T-helper 1 cell (primary cell): ENCODE results near the gene MAGED4.
"Not testable (repeated sequence)": the region's sequence is repeated elsewhere in the genome, so short reads cannot be mapped to it uniquely, and the experiment has no call there.

Experiments
- DNase-seq, 5 donors: peaks; one replicate each; pipeline ENCODE4 v3.0.0-alpha.2; 2012 to 2020
- total RNA-seq, 4 donors: gene quantifications; one replicate each; lab custom pipeline; 2026; lab: John Stamatoyannopoulos, UW

The MAGED4 gene, protein sequence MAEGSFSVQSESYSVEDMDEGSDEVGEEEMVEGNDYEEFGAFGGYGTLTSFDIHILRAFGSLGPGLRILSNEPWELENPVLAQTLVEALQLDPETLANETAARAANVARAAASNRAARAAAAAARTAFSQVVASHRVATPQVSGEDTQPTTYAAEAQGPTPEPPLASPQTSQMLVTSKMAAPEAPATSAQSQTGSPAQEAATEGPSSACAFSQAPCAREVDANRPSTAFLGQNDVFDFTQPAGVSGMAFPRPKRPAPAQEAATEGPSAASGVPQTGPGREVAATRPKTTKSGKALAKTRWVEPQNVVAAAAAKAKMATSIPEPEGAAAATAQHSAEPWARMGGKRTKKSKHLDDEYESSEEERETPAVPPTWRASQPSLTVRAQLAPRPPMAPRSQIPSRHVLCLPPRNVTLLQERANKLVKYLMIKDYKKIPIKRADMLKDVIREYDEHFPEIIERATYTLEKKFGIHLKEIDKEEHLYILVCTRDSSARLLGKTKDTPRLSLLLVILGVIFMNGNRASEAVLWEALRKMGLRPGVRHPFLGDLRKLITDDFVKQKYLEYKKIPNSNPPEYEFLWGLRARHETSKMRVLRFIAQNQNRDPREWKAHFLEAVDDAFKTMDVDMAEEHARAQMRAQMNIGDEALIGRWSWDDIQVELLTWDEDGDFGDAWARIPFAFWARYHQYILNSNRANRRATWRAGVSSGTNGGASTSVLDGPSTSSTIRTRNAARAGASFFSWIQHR
- 0 reads per million in 4 donors for total RNA-seq

DNA sequence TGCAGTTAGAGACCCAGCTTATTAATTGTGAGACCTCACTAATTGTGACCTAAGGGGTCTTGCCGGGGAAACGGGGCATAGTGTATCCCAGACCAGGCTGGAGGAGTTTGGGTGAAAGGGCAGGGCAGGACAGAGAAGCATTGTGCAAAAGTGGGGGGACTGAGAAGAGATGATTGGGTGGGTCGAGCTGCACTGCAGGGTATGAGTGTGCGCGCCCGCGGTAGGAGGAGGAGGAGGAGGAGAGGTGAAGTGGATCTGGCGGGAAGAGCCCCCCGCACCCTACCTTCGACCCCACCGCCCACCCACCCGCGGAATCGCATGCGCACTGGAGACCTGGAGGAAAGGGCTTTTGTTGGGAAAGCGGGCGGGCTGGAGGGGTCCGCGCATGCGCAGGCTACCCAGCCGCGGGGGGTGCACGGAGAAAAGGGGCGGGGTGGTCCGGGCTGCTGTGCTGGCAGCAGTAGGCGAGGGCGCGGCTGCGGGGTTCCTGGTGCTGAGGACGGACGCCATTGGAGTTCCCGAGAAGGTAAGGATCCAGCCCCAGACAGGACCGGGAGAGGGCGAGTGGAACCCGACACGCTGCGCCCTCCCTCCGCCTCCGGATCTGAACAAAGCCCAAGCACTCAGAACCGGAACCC lies at the start of gene MAGED4:
Gene MAGED4 (plus strand): TSS at position 449 of the 638 bp plus-strand sequence. CDS start 1,035 bp downstream, outside the sequence.
- DNase-seq = not testable (repeated sequence)

GRCh38 chrX:52138830-52139544 lies 45.7 kb upstream of the MAGED4 start:
- no peak for DNase-seq

DNA sequence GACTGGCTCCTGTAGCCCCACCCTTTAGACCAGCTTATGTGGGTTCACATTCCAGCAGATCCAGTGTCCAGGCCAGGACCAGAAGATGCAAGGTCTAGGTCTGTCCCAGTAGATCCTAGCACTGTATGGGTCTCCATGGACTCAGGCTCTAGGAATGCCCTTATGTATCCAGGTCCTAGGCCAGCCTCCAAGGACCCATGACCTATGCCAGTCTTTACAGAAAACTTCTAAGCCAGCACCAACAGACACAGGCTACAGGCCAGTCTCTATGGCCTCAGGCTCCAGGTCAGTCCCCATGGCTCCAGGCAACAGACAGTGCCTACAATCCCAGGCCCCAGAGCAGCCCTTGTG lies 45.2 kb upstream of the MAGED4 start:
- no peak for DNase-seq

DNA sequence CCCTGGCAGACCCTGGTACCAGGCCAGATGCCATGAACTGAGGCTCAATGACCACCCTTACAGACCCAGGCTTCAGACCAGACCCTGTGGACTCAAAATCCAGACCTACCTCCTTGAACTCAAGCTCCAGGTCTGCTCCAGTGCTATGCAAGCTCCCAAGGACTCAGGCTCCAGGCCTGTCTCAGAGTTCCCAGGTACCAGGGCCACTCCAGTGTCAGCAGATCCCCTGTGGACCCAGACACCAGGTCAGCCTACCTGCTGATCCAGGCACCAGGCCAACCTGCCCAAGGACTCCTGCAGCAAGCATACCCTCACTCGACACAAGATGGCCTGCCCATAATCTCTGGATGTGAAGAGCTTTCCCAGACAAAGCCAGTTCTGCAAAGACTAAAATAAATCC lies 44.7 kb upstream of the MAGED4 start:
- no peak for DNase-seq

DNA sequence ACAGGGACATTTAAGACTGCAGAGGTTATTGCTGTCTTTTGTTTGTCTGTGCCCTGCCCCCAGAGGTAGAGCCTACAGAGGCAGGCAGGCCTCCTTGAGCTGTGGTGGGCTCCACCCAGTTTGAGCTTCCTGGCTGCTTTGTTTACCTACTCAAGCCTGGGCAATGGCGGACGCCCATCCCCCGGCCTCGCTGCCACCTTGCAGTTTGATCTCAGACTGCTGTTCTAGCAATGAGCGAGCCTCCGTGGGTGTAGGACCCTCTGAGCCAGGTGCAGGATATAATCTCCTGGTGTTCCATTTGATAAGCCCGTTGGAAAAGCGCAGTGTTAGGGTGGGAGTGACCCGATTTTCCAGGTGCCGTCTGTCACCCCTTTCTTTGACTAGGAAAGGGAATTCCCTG lies 34.0 kb upstream of the MAGED4 start:
- DNase-seq = not testable (repeated sequence)

DNA sequence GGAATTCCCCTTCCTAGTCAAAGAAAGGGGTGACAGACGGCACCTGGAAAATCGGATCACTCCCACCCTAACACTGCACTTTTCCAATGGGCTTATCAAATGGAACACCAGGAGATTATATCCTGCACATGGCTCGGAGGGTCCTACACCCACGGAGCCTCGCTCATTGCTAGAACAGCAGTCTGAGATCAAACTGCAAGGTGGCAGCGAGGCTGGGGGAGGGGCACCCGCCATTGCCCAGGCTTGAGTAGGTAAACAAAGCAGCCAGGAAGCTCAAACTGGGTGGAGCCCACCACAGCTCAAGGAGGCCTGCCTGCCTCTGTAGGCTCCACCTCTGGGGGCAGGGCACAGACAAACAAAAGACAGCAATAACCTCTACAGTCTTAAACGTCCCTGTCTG lies 24.5 kb upstream of the MAGED4 start:
- not testable (repeated sequence) for DNase-seq

- DNase-seq = no peak
Observed at GRCh38 chrX:52166840-52167239, 17.8 kb upstream of the MAGED4 start.

DNA sequence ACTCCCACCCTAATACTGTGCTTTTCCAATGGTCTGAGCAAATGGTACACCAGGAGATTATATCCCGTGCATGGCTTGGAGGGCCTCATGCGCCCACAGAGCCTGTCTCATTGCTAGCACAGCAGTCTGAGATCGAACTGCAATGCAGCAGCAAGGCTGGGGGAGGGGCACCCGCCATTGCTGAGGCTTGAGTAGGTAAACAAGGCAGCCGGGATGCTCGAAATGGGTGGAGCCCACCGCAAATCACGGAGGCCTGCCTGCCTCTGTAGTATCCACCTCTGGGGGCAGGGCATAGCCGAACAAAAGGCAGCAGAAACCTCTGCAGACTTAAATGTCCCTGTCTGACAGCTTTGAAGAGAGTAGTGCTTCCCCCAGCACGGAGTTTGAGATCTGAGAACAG lies 13.6 kb upstream of the MAGED4 start:
- DNase-seq = not testable (repeated sequence)

DNA sequence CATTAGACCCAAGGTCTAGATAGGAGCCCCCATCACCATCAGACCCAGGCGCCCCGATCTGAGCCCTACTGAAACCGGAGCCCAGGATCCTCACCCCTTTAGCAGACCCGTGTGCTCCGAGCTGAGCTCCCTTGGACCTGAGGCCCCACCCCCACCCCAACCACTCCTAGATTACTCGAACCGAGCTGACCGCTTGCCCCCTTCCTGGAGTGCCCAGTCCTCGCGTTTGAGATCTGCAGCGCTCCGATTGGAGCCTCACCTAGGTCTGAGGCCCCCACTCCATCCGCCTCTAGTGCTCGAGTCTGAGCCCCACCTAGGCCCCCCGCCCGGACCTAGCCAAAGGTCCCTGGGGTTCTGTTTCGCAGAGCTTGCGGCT lies 378 bp downstream of the MAGED4 start:
- not testable (repeated sequence) for DNase-seq

DNA sequence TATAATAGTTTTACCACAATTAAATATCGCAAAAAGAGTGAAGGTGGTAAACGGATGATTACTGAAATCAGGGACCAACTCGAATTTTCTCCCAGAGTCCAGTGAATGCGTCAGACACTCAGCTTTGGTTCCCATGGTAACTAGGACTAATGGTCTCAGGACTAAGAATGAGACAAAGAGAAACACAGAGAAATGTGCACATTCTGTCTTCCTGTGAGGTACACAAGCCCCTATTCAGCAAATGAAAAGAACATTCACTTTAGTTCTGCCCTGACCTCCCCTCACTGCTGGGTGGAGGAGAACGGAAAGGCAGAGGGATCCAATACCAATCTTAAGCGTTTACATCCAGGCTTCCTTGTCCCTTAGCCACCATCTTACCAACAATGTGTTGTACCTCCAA lies 26.7 kb downstream of the MAGED4 start:
- not testable (repeated sequence) for DNase-seq

GRCh38 chrX:52213276-52213675 lies 28.6 kb downstream of the MAGED4 start:
- no peak for DNase-seq

GRCh38 chrX:52216541-52216940 lies 31.9 kb downstream of the MAGED4 start:
- DNase-seq = no peak

DNA sequence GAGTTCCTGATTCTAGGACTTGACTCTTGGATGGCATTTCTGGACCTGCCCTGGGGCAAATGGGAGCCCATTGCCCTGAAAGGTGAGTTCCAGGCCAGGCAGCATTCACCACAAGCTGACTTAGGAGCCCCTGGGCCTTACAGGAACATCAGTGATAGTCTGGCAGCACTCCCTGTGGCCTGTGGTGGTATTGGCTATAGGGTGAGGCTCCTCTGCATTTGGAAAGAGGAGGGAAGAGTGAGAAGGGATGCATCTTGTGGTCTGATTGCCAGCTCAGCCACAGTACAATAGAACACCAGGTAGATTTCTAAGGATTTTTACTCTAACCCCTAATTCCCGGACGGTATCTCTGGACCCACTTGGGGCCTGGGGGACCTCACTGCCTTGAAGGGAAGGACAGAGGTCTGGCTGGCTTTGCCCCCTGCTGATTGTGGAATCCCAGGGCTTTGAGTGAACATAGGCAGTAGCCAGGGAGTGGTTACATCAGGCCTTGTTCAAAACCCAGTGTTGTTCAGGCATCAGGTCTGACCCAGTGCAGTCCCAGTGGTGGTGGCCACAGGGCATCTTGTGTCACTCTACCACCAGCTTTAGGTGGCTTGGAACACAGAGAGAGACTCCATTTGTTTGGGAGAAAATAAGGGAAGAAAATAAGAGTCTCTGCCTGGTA lies 32.9 kb downstream of the MAGED4 start:
- DNase-seq = no peak

GRCh38 chrX:52220936-52221335 lies 36.2 kb downstream of the MAGED4 start:
- no peak for DNase-seq
